ENCODE data around the gene GDF3.

The GDF3 gene

GRCh38 chr12:7668171-7668570 lies 27.4 kb downstream of the GDF3 start:
- no peak for TF ChIP-seq CTCF (conservative IDR thresholded peaks at IDR 0.05; ENCODE audit: low read length)
- no peak for TF ChIP-seq EZH2phosphoT487 (IDR thresholded peaks at IDR 0.05; ENCODE audit: borderline replicate concordance)
- H3K79me2 ChIP-seq (ENCODE audit: insufficient read depth, low read length) = no peaks in the 10 kb centered on the region
- no peaks in the 10 kb centered on the region for H4K20me1 ChIP-seq (ENCODE audit: insufficient read depth, low read length, poor library complexity, severe bottlenecking)
- no peak overlapping the region for H3K9ac ChIP-seq (ENCODE audit: low read depth, low read length, poor library complexity, severe bottlenecking)
- no peaks in the 10 kb centered on the region for H3K9me3 ChIP-seq (ENCODE audit: insufficient read depth, low read depth, low read length)
- H3K4me1 ChIP-seq (ENCODE audit: insufficient read depth, low read length, poor library complexity, severe bottlenecking) = no peaks in the 10 kb centered on the region
- no peak overlapping the region for H3K4me3 ChIP-seq (ENCODE audit: low read length, poor library complexity, severe bottlenecking)
- H2AFZ ChIP-seq (ENCODE audit: low read length) = no peak overlapping the region
- H3K9me2 ChIP-seq (replicated peaks; ENCODE audit: low read depth, low read length) = no peaks in the 10 kb centered on the region
- H3K27me3 ChIP-seq (ENCODE audit: insufficient read depth, low read length, poor library complexity, severe bottlenecking) = no peaks in the 10 kb centered on the region
- H3F3A ChIP-seq (ENCODE audit: low read depth) = no peaks in the 10 kb centered on the region
- H3K36me3 ChIP-seq (ENCODE audit: insufficient read depth, low read length) = no peaks in the 10 kb centered on the region
- no peak overlapping the region for H3K4me2 ChIP-seq (ENCODE audit: low read depth, low read length, poor library complexity, severe bottlenecking)

- Histone ChIP-seq H3K4me3 (ENCODE audit: low read length, poor library complexity, severe bottlenecking) (no peak overlapping the region), H3K27me3 (ENCODE audit: insufficient read depth, low read length, poor library complexity, severe bottlenecking) (no peaks in the 10 kb centered on the region), H3K9me2 (replicated peaks; ENCODE audit: low read depth, low read length) (no peaks in the 10 kb centered on the region), H3K79me2 (ENCODE audit: insufficient read depth, low read length) (no peaks in the 10 kb centered on the region), H2AFZ (ENCODE audit: low read length) (no peak overlapping the region), H3K9ac (ENCODE audit: low read depth, low read length, poor library complexity, severe bottlenecking) (no peak overlapping the region), H3K4me1 (ENCODE audit: insufficient read depth, low read length, poor library complexity, severe bottlenecking) (no peaks in the 10 kb centered on the region), H3K9me3 (ENCODE audit: insufficient read depth, low read depth, low read length) (no peaks in the 10 kb centered on the region), H3K4me2 (ENCODE audit: low read depth, low read length, poor library complexity, severe bottlenecking) (no peak overlapping the region), H3K36me3 (ENCODE audit: insufficient read depth, low read length) (no peaks in the 10 kb centered on the region), H3F3A (ENCODE audit: low read depth) (no peaks in the 10 kb centered on the region), H4K20me1 (ENCODE audit: insufficient read depth, low read length, poor library complexity, severe bottlenecking) (no peaks in the 10 kb centered on the region)
- peak; percentile 63 for TF ChIP-seq CTCF (conservative IDR thresholded peaks at IDR 0.05; ENCODE audit: low read length)
- TF ChIP-seq EZH2phosphoT487 (IDR thresholded peaks at IDR 0.05; ENCODE audit: borderline replicate concordance) = no peak
Measured at GRCh38 chr12:7667125-7667524, 28.4 kb downstream of the GDF3 start.

- Histone ChIP-seq H2AFZ (ENCODE audit: low read length) (no peak overlapping the region), H3K4me2 (ENCODE audit: low read depth, low read length, poor library complexity, severe bottlenecking) (no peak overlapping the region), H3K79me2 (ENCODE audit: insufficient read depth, low read length) (no peaks in the 10 kb centered on the region), H3K36me3 (ENCODE audit: insufficient read depth, low read length) (no peaks in the 10 kb centered on the region), H3K4me3 (ENCODE audit: low read length, poor library complexity, severe bottlenecking) (no peak overlapping the region), H3F3A (ENCODE audit: low read depth) (no peaks in the 10 kb centered on the region), H3K9ac (ENCODE audit: low read depth, low read length, poor library complexity, severe bottlenecking) (no peak overlapping the region), H3K9me2 (replicated peaks; ENCODE audit: low read depth, low read length) (no peaks in the 10 kb centered on the region), H3K4me1 (ENCODE audit: insufficient read depth, low read length, poor library complexity, severe bottlenecking) (no peaks in the 10 kb centered on the region), H3K27me3 (ENCODE audit: insufficient read depth, low read length, poor library complexity, severe bottlenecking) (no peaks in the 10 kb centered on the region), H4K20me1 (ENCODE audit: insufficient read depth, low read length, poor library complexity, severe bottlenecking) (no peaks in the 10 kb centered on the region), H3K9me3 (ENCODE audit: insufficient read depth, low read depth, low read length) (no peaks in the 10 kb centered on the region)
- no peak for TF ChIP-seq CTCF (conservative IDR thresholded peaks at IDR 0.05; ENCODE audit: low read length)
Measured at GRCh38 chr12:7666595-7666994, 29.0 kb downstream of the GDF3 start.
